CD1c-positive myeloid dendritic cell (primary cell): ENCODE measurements around the gene OR51T1.

ENCODE experiments used
- DNase-seq: peaks from one replicate; pipeline ENCODE4 v3.0.0-alpha.2; 2016; ENCODE audit errors: extremely low spot score

Gene OR51T1

GRCh38 chr11:4926608-4927007 is 44.9 kb downstream of the OR51T1 start:
- no peak for DNase-seq
